GM12872 (cell line): ENCODE data around the gene HECW1.

Source experiments
- TF ChIP-seq, protein P1 (sequence below): IDR thresholded peaks from 3 replicates; pipeline ENCODE4 v1.5.1; 2011; ENCODE audit warnings: low read depth, mild to moderate bottlenecking, low read length, moderate library complexity; ENCODE audit not compliant: insufficient read depth

Gene HECW1

DNA sequence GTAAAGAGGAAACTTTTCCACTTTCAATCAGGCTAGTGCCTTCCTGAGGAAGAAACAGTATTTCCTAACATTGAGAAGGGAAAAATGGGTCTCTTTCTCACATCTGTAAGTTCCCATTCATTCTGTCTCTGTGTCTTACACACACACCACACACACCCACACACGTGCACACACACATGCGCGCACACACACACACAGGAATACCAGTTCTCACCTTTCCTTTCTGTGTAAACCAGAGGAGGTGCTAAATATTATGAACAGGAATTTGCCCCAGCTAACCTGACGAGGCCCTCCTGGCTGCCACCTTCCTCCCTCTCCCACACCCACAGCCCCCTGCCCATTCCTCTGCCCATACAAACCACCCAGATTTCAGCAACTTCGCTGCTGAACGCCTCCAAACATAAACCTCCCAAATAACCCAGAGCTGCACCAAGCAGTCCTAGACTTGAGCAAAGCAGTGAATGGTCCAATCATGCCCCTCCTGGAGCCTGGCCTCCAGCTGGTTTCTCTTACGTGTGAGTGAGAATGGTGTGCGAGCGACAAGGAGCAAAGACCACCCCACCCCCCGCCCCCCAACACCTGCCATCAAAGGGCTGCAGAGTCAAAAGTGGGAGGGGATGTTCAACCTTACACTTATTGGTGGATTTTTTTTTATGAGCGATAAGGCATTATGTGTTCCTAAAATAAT is 190.5 kb downstream of the HECW1 start:
- TF ChIP-seq, protein P1, sequence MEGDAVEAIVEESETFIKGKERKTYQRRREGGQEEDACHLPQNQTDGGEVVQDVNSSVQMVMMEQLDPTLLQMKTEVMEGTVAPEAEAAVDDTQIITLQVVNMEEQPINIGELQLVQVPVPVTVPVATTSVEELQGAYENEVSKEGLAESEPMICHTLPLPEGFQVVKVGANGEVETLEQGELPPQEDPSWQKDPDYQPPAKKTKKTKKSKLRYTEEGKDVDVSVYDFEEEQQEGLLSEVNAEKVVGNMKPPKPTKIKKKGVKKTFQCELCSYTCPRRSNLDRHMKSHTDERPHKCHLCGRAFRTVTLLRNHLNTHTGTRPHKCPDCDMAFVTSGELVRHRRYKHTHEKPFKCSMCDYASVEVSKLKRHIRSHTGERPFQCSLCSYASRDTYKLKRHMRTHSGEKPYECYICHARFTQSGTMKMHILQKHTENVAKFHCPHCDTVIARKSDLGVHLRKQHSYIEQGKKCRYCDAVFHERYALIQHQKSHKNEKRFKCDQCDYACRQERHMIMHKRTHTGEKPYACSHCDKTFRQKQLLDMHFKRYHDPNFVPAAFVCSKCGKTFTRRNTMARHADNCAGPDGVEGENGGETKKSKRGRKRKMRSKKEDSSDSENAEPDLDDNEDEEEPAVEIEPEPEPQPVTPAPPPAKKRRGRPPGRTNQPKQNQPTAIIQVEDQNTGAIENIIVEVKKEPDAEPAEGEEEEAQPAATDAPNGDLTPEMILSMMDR, result no peak

DNA sequence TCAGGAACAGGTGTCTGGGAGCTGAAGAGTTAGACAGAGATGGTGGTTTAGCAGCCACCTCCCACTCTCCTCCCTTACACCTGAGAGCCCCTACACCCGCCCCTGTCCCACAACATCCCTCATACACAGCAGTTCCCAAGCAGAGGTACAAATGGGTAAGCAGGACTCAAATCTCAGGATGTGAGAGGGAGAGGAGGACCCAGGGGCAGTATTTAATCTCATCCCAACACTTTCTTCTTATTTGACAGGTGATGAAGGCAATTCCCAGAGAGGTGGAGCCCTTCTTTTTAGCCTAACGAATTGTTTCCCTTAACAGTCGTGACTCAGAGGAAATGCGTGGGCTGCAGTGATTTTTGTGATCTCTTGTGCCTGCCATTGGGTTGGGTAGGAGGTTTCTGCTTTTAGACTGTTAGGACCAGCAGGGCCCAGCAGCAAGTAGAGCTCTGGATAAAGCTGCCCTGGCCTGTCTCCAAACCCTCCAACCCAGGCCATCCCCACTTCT is 191.3 kb downstream of the HECW1 start:
- TF ChIP-seq, protein P1, result no peak

DNA sequence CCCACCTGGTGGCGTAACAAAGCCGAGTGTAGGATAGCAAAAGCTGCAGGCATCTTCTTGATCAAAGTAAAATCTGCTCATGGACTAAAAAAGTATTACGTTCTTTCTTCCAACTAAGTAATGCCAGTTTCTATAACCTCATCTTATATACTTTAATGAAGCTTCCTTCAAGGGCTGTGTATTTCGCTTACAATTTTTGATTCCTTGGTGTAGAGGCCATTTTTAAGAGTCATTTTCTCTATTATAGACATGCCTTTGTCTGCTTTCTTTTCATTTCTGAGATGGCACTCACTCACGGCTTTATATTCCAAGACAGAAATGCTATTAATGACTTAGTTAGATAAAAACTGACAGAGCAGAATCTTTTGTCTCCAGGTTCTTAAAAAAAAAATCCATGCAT is 194.0 kb downstream of the HECW1 start:
- TF ChIP-seq, protein P1, result no peak

DNA sequence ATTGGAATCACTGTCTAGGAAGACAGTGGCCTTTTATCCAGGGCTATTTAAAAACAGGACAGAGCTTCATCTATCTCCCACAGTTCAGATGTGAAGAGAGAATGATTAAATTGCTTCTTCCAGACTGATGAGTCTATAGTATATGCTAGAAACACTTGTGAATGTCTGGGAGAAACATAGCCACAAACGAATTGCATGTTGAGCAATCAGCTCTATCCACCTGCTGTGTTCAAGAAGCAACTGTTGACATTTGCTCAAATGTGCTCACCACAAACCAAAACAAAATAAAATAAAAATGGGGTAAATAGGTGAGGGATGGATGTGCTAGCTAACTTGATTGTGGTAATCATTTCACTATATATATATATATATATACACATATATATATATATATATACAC is 195.1 kb downstream of the HECW1 start:
- TF ChIP-seq, protein P1, result no peak

DNA sequence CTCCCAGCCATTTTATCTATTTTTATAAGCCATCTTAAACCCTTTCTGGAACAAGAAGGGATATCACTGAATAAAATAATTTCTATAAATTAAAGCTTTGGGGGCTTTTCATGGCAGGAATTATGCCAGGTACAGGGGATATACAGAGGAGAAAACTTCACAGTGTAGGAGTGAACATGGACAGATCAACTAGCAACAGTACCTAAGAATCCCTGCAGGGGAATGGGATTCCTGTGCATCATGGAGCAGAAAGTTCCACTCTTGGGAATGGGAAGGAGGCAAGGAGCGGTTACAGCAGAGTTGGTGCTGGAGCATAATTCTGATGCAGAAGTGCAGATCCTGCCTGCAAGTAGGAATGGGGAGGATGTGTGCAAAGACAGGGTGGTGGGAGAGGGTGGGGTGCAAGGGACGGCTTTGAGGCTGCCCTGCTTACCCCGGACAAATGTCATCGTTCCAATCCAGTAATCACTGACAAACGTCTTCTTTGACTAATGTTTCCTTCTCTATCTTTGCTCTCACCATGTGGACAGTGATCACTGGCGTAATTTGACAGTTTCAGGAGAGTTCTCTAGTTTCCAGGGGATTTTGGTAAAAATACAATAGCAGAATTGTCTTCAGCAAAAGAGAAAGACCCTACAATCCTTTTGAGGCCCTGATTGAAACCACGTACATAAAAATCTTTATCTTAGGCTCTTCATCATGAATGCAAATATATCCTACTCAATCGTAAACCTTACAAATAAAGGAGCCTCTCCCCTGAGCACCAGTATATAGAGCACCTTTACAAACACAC is 196.7 kb downstream of the HECW1 start:
- TF ChIP-seq, protein P1, result no peak

DNA sequence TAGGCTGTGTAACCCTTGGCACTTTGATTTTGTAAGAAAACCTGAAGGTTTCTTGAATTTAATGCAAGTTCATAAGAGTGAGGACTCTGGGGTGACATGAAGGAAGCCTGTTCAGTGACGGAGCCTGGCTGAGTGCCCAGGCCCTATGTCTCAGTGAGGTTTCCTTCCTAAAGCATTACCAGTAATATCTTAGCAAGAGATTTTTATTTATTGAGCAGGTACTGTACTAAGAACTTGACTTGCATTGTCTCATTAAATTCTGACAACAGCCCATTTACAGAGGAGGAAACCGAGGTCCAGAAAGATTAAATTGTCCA is 197.2 kb downstream of the HECW1 start:
- TF ChIP-seq, protein P1, result no peak

DNA sequence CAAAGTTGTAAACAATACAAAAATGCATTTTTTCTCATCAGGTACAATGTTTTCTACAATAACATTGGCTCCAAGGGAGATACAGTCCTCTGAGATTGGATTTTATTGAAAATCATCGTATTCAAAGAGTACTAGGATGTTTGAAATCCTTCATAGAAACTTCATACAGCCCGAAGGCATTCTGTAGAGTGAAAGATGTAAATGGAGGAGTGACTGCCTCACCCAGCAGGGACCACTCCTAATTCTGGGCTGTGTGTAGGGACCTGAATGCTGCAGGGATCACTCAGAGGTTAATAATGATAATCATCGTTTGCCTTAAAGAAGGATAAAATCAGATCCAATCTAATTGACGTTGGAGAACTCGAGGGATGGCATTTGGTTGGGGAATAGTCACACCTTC is 198.6 kb downstream of the HECW1 start:
- TF ChIP-seq, protein P1, result no peak
